DND-41 (cell line): Measurements from ENCODE around the gene CHD1L.

ENCODE experiments used
- ATAC-seq: fragments of 200-7000 bp; cut with Tn5 transposase; 3 replicates; pipeline ENCODE4 v1.9.1; 2021; ENCODE audit warnings: low read depth; ENCODE audit not compliant: insufficient read depth
- DNase-seq: peaks from one replicate; pipeline ENCODE4 v3.0.0-alpha.2; 2020
- H2AFZ ChIP-seq: 2 replicates; pipeline ENCODE4 v1.6.0; 2012; ENCODE audit warnings: low read depth, low read length
- H3K27ac ChIP-seq: 2 replicates; pipeline ENCODE4 v1.5.1; 2012; ENCODE audit warnings: low read length, inconsistent platforms
- H3K27me3 ChIP-seq: fragments of 200-600 bp; sonication (generic); 2 replicates; pipeline ENCODE4 v1.6.0; 2012; ENCODE audit warnings: low read length, mild to moderate bottlenecking, inconsistent platforms; ENCODE audit not compliant: insufficient read depth, poor library complexity
- H3K36me3 ChIP-seq: 2 replicates; pipeline ENCODE4 v1.5.1; 2012; ENCODE audit warnings: low read length, inconsistent platforms; ENCODE audit not compliant: insufficient read depth
- H3K4me1 ChIP-seq: 2 replicates; pipeline ENCODE4 v1.5.1; 2012; ENCODE audit warnings: mild to moderate bottlenecking, low read length; ENCODE audit not compliant: insufficient read depth
- H3K4me2 ChIP-seq: 2 replicates; pipeline ENCODE4 v1.6.0; 2012; ENCODE audit warnings: mild to moderate bottlenecking, moderate library complexity, low read length, inconsistent platforms; ENCODE audit not compliant: insufficient read depth
- H3K4me3 ChIP-seq, 2 experiments: fragments of 200-600 bp in 1 of 2; shearing (Covaris generic) in 1 of 2; 2 replicates each; pipeline ENCODE4 v1.5.1; 2012 to 2016; ENCODE audit warnings: inconsistent platforms in 2 of 2, low read length in 2 of 2, mild to moderate bottlenecking in 2 of 2, low read depth in 1 of 2, moderate library complexity in 1 of 2
- H3K79me2 ChIP-seq: 2 replicates; pipeline ENCODE4 v1.6.0; 2012; ENCODE audit warnings: low read length, inconsistent platforms; ENCODE audit not compliant: insufficient read depth
- H3K9ac ChIP-seq: 2 replicates; pipeline ENCODE4 v1.6.0; 2012; ENCODE audit warnings: low read depth, mild to moderate bottlenecking, inconsistent platforms, low read length, moderate library complexity
- H3K9me3 ChIP-seq: 2 replicates; pipeline ENCODE4 v1.5.1; 2012; ENCODE audit warnings: low read length, moderate library complexity, mild to moderate bottlenecking, inconsistent platforms; ENCODE audit not compliant: insufficient read depth, severe bottlenecking
- H4K20me1 ChIP-seq: 2 replicates; pipeline ENCODE4 v1.6.0; 2012; ENCODE audit warnings: low read length; ENCODE audit not compliant: insufficient read depth
- CTCF ChIP-seq: IDR thresholded peaks from 2 replicates; pipeline ENCODE4 v1.5.1; 2012; ENCODE audit warnings: borderline replicate concordance, low read length, moderate library complexity, mild to moderate bottlenecking; ENCODE audit not compliant: poor library complexity, severe bottlenecking; ENCODE audit errors: extremely low read depth
- EZH2 ChIP-seq: IDR thresholded peaks from 3 replicates; pipeline ENCODE4 v1.6.1; 2012; ENCODE audit warnings: borderline replicate concordance, low read depth, mild to moderate bottlenecking, moderate library complexity, low read length, inconsistent platforms; ENCODE audit not compliant: severe bottlenecking

Gene CHD1L

GRCh38 chr1:147267711-147268110 is 25.2 kb downstream of the CHD1L start:
- no peak for ATAC-seq
- H3K9ac ChIP-seq = no peak overlapping the region
- peaks cover 98% of the 10 kb centered on the region for H3K36me3 ChIP-seq

GRCh38 chr1:147270721-147271120 is 28.2 kb downstream of the CHD1L start:
- Histone ChIP-seq H3K79me2 (no peaks in the 10 kb centered on the region), H3K4me2 (no peak overlapping the region), H3K27ac (no peak overlapping the region), H3K4me3 (no peak overlapping the region), H3K4me1 (no peaks in the 10 kb centered on the region), H3K36me3 (peaks cover 93% of the 10 kb centered on the region), H2AFZ (no peak overlapping the region), H3K9me3 (no peaks in the 10 kb centered on the region), H3K27me3 (no peaks in the 10 kb centered on the region), H3K9ac (no peak overlapping the region), H4K20me1 (no peaks in the 10 kb centered on the region; the same call in 1 of the 2 replicates)
- ATAC-seq (no peak), DNase-seq (no peak)
- TF ChIP-seq CTCF = no peak

More at GRCh38 chr1:147267711-147268110, 25.2 kb downstream of the CHD1L start:
- Histone ChIP-seq H3K27me3 (no peaks in the 10 kb centered on the region), H3K79me2 (0 out of 2 replicates have a peak, but pooled peaks cover 3% of the 10 kb centered on the region), H3K4me3 (no peak overlapping the region), H3K9me3 (no peaks in the 10 kb centered on the region), H3K27ac (no peak overlapping the region), H3K4me1 (no peaks in the 10 kb centered on the region), H4K20me1 (no peaks in the 10 kb centered on the region; the same call in 1 of the 2 replicates), H2AFZ (no peak overlapping the region), H3K4me2 (no peak overlapping the region)
- TF ChIP-seq CTCF = no peak
- no peak for TF ChIP-seq EZH2
- DNase-seq = no peak

GRCh38 chr1:147272042-147272441 is 29.6 kb downstream of the CHD1L start:
- Histone ChIP-seq H3K36me3 (peaks cover 93% of the 10 kb centered on the region), H3K9ac (no peak overlapping the region), H3K27ac (no peak overlapping the region), H4K20me1 (no peaks in the 10 kb centered on the region; the same call in 1 of the 2 replicates), H3K4me1 (no peaks in the 10 kb centered on the region), H3K4me3 (no peak overlapping the region), H3K79me2 (no peaks in the 10 kb centered on the region), H2AFZ (no peak overlapping the region), H3K4me2 (no peak overlapping the region), H3K27me3 (no peaks in the 10 kb centered on the region), H3K9me3 (no peaks in the 10 kb centered on the region)
- ATAC-seq = no peak
- no peak for TF ChIP-seq CTCF
- TF ChIP-seq EZH2 = no peak
- DNase-seq = no peak
